Sigmoid colon (tissue), 4 donors: ENCODE results near the gene MGAT5.

Experiments used
- CTCF ChIP-seq, 4 experiments: fragments of 450-650 bp in 3 of 4; fragments of 200-600 bp in 1 of 4; IDR thresholded peaks; one replicate each; pipeline ENCODE4 v1.5.1; 2016 to 2019; ENCODE audit warnings: antibody characterized with exemption in 4 of 4, mild to moderate bottlenecking in 3 of 4, moderate library complexity in 2 of 4
- POLR2A ChIP-seq, 2 donors: fragments of 450-650 bp; IDR thresholded peaks; one replicate each; pipeline ENCODE4 v1.6.1; 2016; ENCODE audit warnings: antibody characterized with exemption in 2 of 2, mild to moderate bottlenecking in 2 of 2, moderate library complexity in 2 of 2
- POLR2AphosphoS5 ChIP-seq, 4 donors: sonication (generic); formaldehyde crosslinking; IDR thresholded peaks; one replicate each; pipeline ENCODE4 v1.6.1; 2017; ENCODE audit warnings: antibody characterized with exemption in 4 of 4

- TF ChIP-seq POLR2AphosphoS5 (IDR thresholded peaks at IDR 0.05) (no peak), POLR2A (IDR thresholded peaks at IDR 0.05) (no peak), CTCF (IDR thresholded peaks at IDR 0.05) (no peak)
Measured at GRCh38 chr2:134420259-134420658, 166.4 kb downstream of the MGAT5 start.
